SK-N-MC (cell line): ENCODE measurements around the gene INSRR.

Source experiments
- DNase-seq: peaks from one replicate; pipeline ENCODE4 v3.0.0-alpha.2; 2011; ENCODE audit warnings: low read depth, low spot score
- H3K27ac ChIP-seq: fragments of 200-600 bp; sonication (generic); 2 replicates; pipeline ENCODE4 v1.5.1; 2016; ENCODE audit warnings: mixed run types
- H3K36me3 ChIP-seq: fragments of 200-600 bp; sonication (generic); 2 replicates; pipeline ENCODE4 v1.6.1; 2017; ENCODE audit warnings: antibody characterized with exemption, low read length, mixed read lengths; ENCODE audit not compliant: insufficient read depth
- H3K4me3 ChIP-seq: fragments of 200-600 bp; sonication (generic); 2 replicates; pipeline ENCODE4 v1.5.1; 2016
- H3K9ac ChIP-seq: fragments of 200-600 bp; sonication (generic); 2 replicates; pipeline ENCODE4 v1.8.0; 2017; ENCODE audit warnings: mixed run types, mixed read lengths; ENCODE audit not compliant: insufficient read length
- H3K9me3 ChIP-seq: fragments of 200-600 bp; sonication (generic); 2 replicates; pipeline ENCODE4 v1.6.1; 2017; ENCODE audit warnings: low read depth, mild to moderate bottlenecking, antibody characterized with exemption, low read length, moderate library complexity, mixed read lengths
- EZH2 ChIP-seq: fragments of 200-600 bp; sonication (generic); IDR thresholded peaks from one replicate; pipeline ENCODE4 v1.6.1; 2017; ENCODE audit warnings: antibody characterized with exemption
- FOXP2 ChIP-seq: optimal IDR thresholded peaks from 2 replicates; pipeline ENCODE3; 2011; ENCODE audit warnings: mild to moderate bottlenecking, moderate library complexity; ENCODE audit not compliant: insufficient read depth; ENCODE audit errors: extremely low read length, control extremely low read depth
- POLR2AphosphoS5 ChIP-seq: IDR thresholded peaks from 2 replicates; pipeline ENCODE4 v1.6.1; 2012; ENCODE audit warnings: mild to moderate bottlenecking, low read depth, low read length, borderline replicate concordance

Gene INSRR

DNA sequence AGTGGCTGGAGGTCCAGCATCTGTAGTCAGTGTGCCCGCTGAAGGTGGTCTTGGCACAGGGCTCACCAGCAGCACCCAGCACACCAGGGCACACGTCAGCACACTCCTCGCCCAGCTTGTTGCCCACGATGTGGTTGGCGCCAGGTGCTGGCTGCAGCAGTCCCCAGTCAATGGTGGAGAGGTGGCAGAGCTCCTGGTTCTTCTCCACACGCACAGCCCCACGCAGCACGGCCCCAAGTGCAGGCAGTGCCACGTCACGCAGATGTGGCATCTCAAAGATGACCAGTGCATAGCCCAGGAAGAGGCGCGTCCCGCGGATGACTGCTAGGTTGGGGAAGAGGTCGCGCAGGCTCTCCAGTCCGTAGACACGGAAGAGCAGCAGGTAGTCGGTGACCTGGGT lies 5.2 kb downstream of the INSRR start:
- Histone ChIP-seq H3K4me3 (no peak overlapping the region), H3K9ac (no peak overlapping the region), H3K9me3 (no peaks in the 10 kb centered on the region), H3K27ac (no peak overlapping the region), H3K36me3 (no peaks in the 10 kb centered on the region)
- DNase-seq = no peak
- TF ChIP-seq FOXP2 (no peak), EZH2 (no peak), POLR2AphosphoS5 (no peak)

GRCh38 chr1:156852418-156852874 lies 6.5 kb downstream of the INSRR start:
- Histone ChIP-seq H3K9me3 (no peaks in the 10 kb centered on the region), H3K27ac (no peak overlapping the region), H3K4me3 (no peak overlapping the region), H3K36me3 (no peaks in the 10 kb centered on the region), H3K9ac (no peak overlapping the region)
- no peak for DNase-seq
- no peak for TF ChIP-seq POLR2AphosphoS5
- no peak for TF ChIP-seq EZH2
- no peak for TF ChIP-seq FOXP2

DNA sequence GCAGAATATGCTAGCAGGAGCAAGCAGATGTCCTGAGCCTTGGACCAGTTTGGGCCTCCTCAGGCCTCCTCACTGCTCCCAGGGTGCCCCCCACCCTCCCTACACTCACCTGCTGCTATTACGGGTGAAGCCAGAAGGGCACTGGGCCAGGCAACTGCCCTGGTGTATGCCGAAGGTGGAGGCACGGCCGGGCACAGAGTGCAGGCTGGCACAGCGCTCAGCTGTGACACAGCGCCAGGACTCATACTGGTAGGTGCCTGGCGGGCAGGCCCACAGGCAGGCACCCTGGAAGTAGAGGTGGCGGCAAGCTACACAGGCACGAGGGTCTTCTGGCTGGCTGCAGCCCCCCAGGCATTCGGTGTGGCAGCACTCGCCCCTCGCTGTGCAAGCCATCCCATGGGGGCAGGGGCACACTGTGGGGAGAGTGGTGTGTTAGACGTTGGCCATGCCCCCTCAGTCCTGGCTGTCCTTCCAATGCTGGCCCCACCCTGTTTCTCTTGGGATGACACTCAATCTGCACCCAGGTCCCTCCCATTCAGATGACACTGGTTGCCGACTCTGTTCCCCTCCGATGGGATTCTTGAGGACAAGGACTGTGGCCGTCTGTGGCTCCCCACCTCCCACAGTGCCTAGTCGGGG lies 7.0 kb downstream of the INSRR start:
- Histone ChIP-seq H3K9ac (no peak overlapping the region), H3K36me3 (no peaks in the 10 kb centered on the region)
- DNase-seq = no peak

GRCh38 chr1:156849151-156849496 lies 9.8 kb downstream of the INSRR start:
- no peak overlapping the region for H3K9ac ChIP-seq
- no peak for DNase-seq
- no peaks in the 10 kb centered on the region for H3K9me3 ChIP-seq
- H3K27ac ChIP-seq = no peak overlapping the region
- no peak overlapping the region for H3K4me3 ChIP-seq
- TF ChIP-seq POLR2AphosphoS5 (no peak), EZH2 (no peak), FOXP2 (no peak)
- H3K36me3 ChIP-seq = no peaks in the 10 kb centered on the region

More for the DNA sequence above, 7.0 kb downstream of the INSRR start:
- no peak overlapping the region for H3K27ac ChIP-seq
- no peaks in the 10 kb centered on the region for H3K9me3 ChIP-seq
- TF ChIP-seq POLR2AphosphoS5 = no peak
- TF ChIP-seq FOXP2 = no peak
- TF ChIP-seq EZH2 = no peak
- no peak overlapping the region for H3K4me3 ChIP-seq

- Histone ChIP-seq H3K9me3 (no peaks in the 10 kb centered on the region), H3K27ac (no peak overlapping the region), H3K36me3 (no peaks in the 10 kb centered on the region), H3K4me3 (no peak overlapping the region), H3K9ac (no peak overlapping the region)
- TF ChIP-seq FOXP2 = no peak
- TF ChIP-seq POLR2AphosphoS5 = no peak
- no peak for TF ChIP-seq EZH2
- no peak for DNase-seq
These were observed 10.3 kb downstream of the INSRR start for GRCh38 chr1:156848461-156849150.

DNA sequence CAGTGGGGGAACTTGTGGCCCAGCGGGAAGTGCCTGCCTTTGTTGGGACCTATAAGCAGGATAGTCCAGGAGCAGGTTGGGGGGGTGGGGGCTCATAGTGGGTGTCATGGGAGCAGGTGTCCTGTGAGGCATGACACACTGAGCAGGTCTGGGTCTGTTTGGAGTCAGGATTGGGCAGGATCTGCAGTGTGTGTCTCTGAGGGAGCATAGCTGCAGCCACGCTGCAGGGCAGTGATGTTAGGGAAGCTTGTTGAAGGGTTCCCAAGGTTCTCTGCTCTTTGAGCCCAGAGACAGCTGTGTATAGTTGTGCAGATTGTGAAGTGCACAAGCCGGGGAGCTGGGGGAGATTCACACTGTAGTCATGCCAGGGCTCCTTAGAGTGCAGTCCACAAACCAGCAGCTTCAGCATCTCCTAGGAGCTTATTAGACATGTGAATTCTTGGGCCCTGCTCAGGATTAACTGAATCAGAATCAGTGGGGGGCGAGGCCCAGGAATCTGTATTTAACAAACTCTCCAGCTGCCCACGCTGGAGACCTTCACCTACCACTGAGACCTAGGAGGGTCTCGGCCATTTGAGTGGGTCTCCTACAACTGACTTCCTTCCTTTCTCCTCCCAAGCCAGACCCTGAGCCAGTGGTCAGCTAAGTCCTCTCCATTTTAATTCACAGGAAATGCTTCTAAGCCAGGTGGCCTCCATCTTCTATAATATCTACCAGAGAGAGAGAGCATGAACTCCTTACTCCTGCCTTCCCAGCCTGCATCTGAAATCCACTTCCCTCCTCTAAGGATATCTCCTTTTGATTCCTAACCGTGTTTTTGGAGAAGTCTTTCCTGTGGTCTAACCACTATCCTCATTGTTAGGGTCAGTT lies 11.1 kb downstream of the INSRR start:
- H3K27ac ChIP-seq = no peak overlapping the region
- DNase-seq = no peak
- TF ChIP-seq FOXP2 (no peak), EZH2 (no peak), POLR2AphosphoS5 (no peak)
- no peaks in the 10 kb centered on the region for H3K36me3 ChIP-seq
- H3K4me3 ChIP-seq = no peak overlapping the region
- no peak overlapping the region for H3K9ac ChIP-seq
- no peaks in the 10 kb centered on the region for H3K9me3 ChIP-seq

DNA sequence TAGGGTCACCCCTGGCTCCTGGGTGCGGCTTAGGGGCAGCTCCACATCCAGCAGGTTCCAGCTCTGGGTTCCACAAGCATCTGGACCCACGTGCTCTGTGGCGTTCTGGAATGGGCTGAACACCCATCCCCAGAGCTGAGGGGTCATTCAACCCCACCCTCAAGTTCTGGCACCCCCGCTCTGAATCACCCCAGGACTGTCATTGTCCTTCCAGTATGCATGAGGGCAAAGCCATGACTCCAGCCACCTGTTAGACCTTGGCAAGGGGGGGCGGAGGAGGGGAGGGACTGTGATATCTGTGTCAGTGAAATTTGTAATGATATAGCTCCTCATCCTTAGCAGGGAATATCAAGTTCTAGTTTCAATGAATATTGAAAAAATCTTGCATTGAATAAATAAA lies 12.3 kb downstream of the INSRR start:
- TF ChIP-seq EZH2 (no peak), FOXP2 (no peak), POLR2AphosphoS5 (no peak)
- Histone ChIP-seq H3K9ac (no peak overlapping the region), H3K4me3 (no peak overlapping the region), H3K36me3 (no peaks in the 10 kb centered on the region), H3K9me3 (no peaks in the 10 kb centered on the region), H3K27ac (no peak overlapping the region)
- DNase-seq = no peak

- no peak overlapping the region for H3K4me3 ChIP-seq
- no peak for DNase-seq
- no peaks in the 10 kb centered on the region for H3K36me3 ChIP-seq
- no peak for TF ChIP-seq POLR2AphosphoS5
- no peak for TF ChIP-seq FOXP2
- no peak for TF ChIP-seq EZH2
- no peak overlapping the region for H3K27ac ChIP-seq
- H3K9ac ChIP-seq = no peak overlapping the region
- H3K9me3 ChIP-seq = no peaks in the 10 kb centered on the region
These were observed 12.9 kb downstream of the INSRR start for GRCh38 chr1:156845953-156846545.
